ENCODE data around the gene OGFOD3. TPM values are rescaled to one million over a fixed set of nuclear protein-coding genes. Genes with fewer than 3 reads are reported as not detected.

OGFOD3 gene
- polyA plus RNA-seq, 2 of the 4 experiments (the other 2 are of a cell fraction), result 15.2 to 19.8 TPM

- H3K9me3 ChIP-seq, result no peaks in the 10 kb centered on the region
- CTCF ChIA-PET, result interaction anchor here (0.7 to 3.7 kb wide), 13 partner anchors 10 to 180 kb away, joined by 3 to 25 read pairs (median 5); no protein-coding TSS in a partner anchor
- POLR2A ChIA-PET, result no interaction called here
- no peak for DNase-seq (ENCODE audit: low read depth in 1 of 2, low spot score in 1 of 2)
- 83% methylated on average over 9 of the region's 9 CpGs for WGBS (ENCODE audit: missing lambda C conversion rate)
- no peak overlapping the region for H3K4me2 ChIP-seq
- H3K4me3 ChIP-seq, result no peak overlapping the region
- H3K4me1 ChIP-seq, result peaks cover 11% of the 10 kb centered on the region; the same call in 2 of the 3 replicates
- H3K27ac ChIP-seq, result no peak overlapping the region
- TF ChIP-seq E2F6 (IDR thresholded peaks at IDR 0.05; ENCODE audit: borderline replicate concordance, low read depth) (no peak), EHF (CRISPR knock-in tag; IDR thresholded peaks at IDR 0.05) (no peak), PHF8 (IDR thresholded peaks at IDR 0.05; ENCODE audit: borderline replicate concordance, low read depth) (no peak), POLR2A (IDR thresholded peaks at IDR 0.05; ENCODE audit: low read length) (no peak), ELK1 (IDR thresholded peaks at IDR 0.05; ENCODE audit: low read depth, low read length) (no peak), PBX3 (IDR thresholded peaks at IDR 0.05) (no peak), KDM5A (IDR thresholded peaks at IDR 0.05) (no peak), MAX (IDR thresholded peaks at IDR 0.05) (no peak), KDM1A (IDR thresholded peaks at IDR 0.05; ENCODE audit: low read depth) (no peak), REST (IDR thresholded peaks at IDR 0.05) (no peak), JUNB (IDR thresholded peaks at IDR 0.05) (no peak), JUN (IDR thresholded peaks at IDR 0.05) (no peak), HEYL (CRISPR knock-in tag; IDR thresholded peaks at IDR 0.05) (no peak), HES2 (IDR thresholded peaks at IDR 0.05) (no peak), POLR2AphosphoS2 (conservative IDR thresholded peaks at IDR 0.05; ENCODE audit: low read length) (no peak), HDAC2 (IDR thresholded peaks at IDR 0.05) (no peak), ESRRA (IDR thresholded peaks at IDR 0.05; ENCODE audit: borderline replicate concordance, low read length) (no peak), NR3C1 (IDR thresholded peaks at IDR 0.05) (no peak), BHLHE40 (IDR thresholded peaks at IDR 0.05; ENCODE audit: low read depth, low read length) (no peak)
- ATAC-seq, result no peak
- no peak for FAIRE-seq
Observed at GRCh38 chr17:82415786-82416185, 2.6 kb downstream of the OGFOD3 start.

- no peak for ATAC-seq
- H3K4me3 ChIP-seq, result no peak overlapping the region
- POLR2A ChIA-PET, result no interaction called here
- H3K4me1 ChIP-seq, result peaks cover 11% of the 10 kb centered on the region; the same call in 2 of the 3 replicates
- DNase-seq (ENCODE audit: low read depth in 1 of 2, low spot score in 1 of 2), result no peak
- H3K27ac ChIP-seq, result no peak overlapping the region
- FAIRE-seq, result no peak
- CTCF ChIA-PET, result interaction anchor here (0.7 to 7.4 kb wide), 37 partner anchors 10 to 386 kb away, joined by 3 to 117 read pairs (median 5); partner anchors contain the start of gene CD7
- no peaks in the 10 kb centered on the region for H3K9me3 ChIP-seq
- WGBS (ENCODE audit: missing lambda C conversion rate), result 93% methylated on average over 26 of the region's 26 CpGs
- H3K4me2 ChIP-seq, result no peak overlapping the region
- no peak for TF ChIP-seq ZFP36 (IDR thresholded peaks at IDR 0.05; ENCODE audit: borderline replicate concordance, partially characterized antibody)
- TF ChIP-seq PBX3 (IDR thresholded peaks at IDR 0.05), result no peak
- TF ChIP-seq NPAS2 (CRISPR knock-in tag; IDR thresholded peaks at IDR 0.05; ENCODE audit: borderline replicate concordance), result no peak
- TF ChIP-seq EHMT2 (IDR thresholded peaks at IDR 0.05; ENCODE audit: low read depth), result no peak
- no peak for TF ChIP-seq TFCP2L1 (CRISPR knock-in tag; IDR thresholded peaks at IDR 0.05)
- no peak for TF ChIP-seq CHD4 (IDR thresholded peaks at IDR 0.05; ENCODE audit: borderline replicate concordance)
- TF ChIP-seq ATOH8 (CRISPR knock-in tag; IDR thresholded peaks at IDR 0.05; ENCODE audit: low read depth), result no peak
- no peak for TF ChIP-seq FOSB (CRISPR knock-in tag; IDR thresholded peaks at IDR 0.05)
- no peak for TF ChIP-seq SREBF2 (IDR thresholded peaks at IDR 0.05)
- no peak for TF ChIP-seq FOSL2 (IDR thresholded peaks at IDR 0.05)
- TF ChIP-seq FOSL2 (CRISPR knock-in tag; IDR thresholded peaks at IDR 0.05), result no peak
- no peak for TF ChIP-seq ESRRA (IDR thresholded peaks at IDR 0.05; ENCODE audit: borderline replicate concordance, low read length)
- no peak for TF ChIP-seq FOXS1 (CRISPR knock-in tag; IDR thresholded peaks at IDR 0.05)
- TF ChIP-seq EP300 (IDR thresholded peaks at IDR 0.05), result no peak
Observed at GRCh38 chr17:82415336-82415735, 3.0 kb downstream of the OGFOD3 start.
